ENCODE results near the gene GIT2. TPM values are rescaled to one million over a fixed set of nuclear protein-coding genes. Genes with fewer than 3 reads are reported as not detected.
"Not testable (repeated sequence)": the region's sequence is repeated elsewhere in the genome, so short reads cannot be mapped to it uniquely, and the experiment has no call there.

GIT2 gene
- total and polyA plus RNA-seq, 8 donors: 6.4 to 98.6 (median 39.2) TPM

- no peak overlapping the region for H3K4me3 ChIP-seq
- peaks cover 26 to 87% (median 78%) of the 10 kb centered on the region in 4 donors for H3K36me3 ChIP-seq
- no peak for DNase-seq
- TF ChIP-seq POLR2A (IDR thresholded peaks at IDR 0.05) (no peak), CTCF (IDR thresholded peaks at IDR 0.05) (no peak), EP300 (IDR thresholded peaks at IDR 0.05) (no peak), POLR2AphosphoS5 (IDR thresholded peaks at IDR 0.05) (no peak)
- H3K27me3 ChIP-seq: no peaks in the 10 kb centered on the region
- 69 to 88% (median 76%) methylated on average over 8 of the region's 8 CpGs for WGBS, 5 donors
- H3K4me1 ChIP-seq: peaks cover 0 to 51% (median 28%) of the 10 kb centered on the region in 4 donors
- peak overlapping the region in 3 of 5 donors; percentile 27 to 31 (median 29) for H3K27ac ChIP-seq
- intact Hi-C loops (cut with DNase I; ENCODE audit: low total_unique reads): no loop called here
- H3K9me3 ChIP-seq: no peaks in the 10 kb centered on the region
Measured at GRCh38 chr12:109988903-109989302, 7.3 kb downstream of the GIT2 start.

- Histone ChIP-seq H3K36me3 (peaks cover 28 to 93% (median 84%) of the 10 kb centered on the region in 4 donors), H3K27ac (peak overlapping the region in 1 of 5 donors; percentile 27), H3K9me3 (no peaks in the 10 kb centered on the region), H3K27me3 (no peaks in the 10 kb centered on the region), H3K4me3 (no peak overlapping the region), H3K4me1 (peaks cover 0 to 51% (median 26%) of the 10 kb centered on the region in 4 donors)
- 85 to 95% (median 93%) methylated on average over 10 of the region's 10 CpGs for WGBS, 5 donors
- TF ChIP-seq POLR2AphosphoS5 (IDR thresholded peaks at IDR 0.05) (no peak), EP300 (IDR thresholded peaks at IDR 0.05) (no peak), CTCF (IDR thresholded peaks at IDR 0.05) (no peak)
- intact Hi-C loops (cut with DNase I; ENCODE audit: low total_unique reads): no loop called here
- no peak for DNase-seq
Measured at GRCh38 chr12:109988274-109988673, 7.9 kb downstream of the GIT2 start.

- Histone ChIP-seq H3K9me3 (no peaks in the 10 kb centered on the region), H3K4me1 (peaks cover 0 to 48% (median 27%) of the 10 kb centered on the region in 4 donors), H3K36me3 (peaks cover 32 to 98% (median 91%) of the 10 kb centered on the region in 4 donors), H3K27me3 (no peaks in the 10 kb centered on the region), H3K27ac (no peak overlapping the region), H3K4me3 (no peak overlapping the region)
- WGBS, 5 donors: 84 to 91% (median 89%) methylated on average over 8 of the region's 8 CpGs
- intact Hi-C loops (cut with DNase I; ENCODE audit: low total_unique reads): no loop called here
- DNase-seq: no peak
- TF ChIP-seq CTCF (IDR thresholded peaks at IDR 0.05): no peak
Measured at GRCh38 chr12:109987615-109988014, 8.6 kb downstream of the GIT2 start.

- H3K27me3 ChIP-seq; intact Hi-C loops (cut with DNase I; ENCODE audit: low total_unique reads); DNase-seq; H3K27ac ChIP-seq; H3K9me3 ChIP-seq; H3K4me3 ChIP-seq: not testable (repeated sequence)
- 94 to 98% (median 97%) methylated on average over 16 of the region's 16 CpGs for WGBS, 5 donors
- H3K4me1 ChIP-seq: peaks cover 0 to 41% (median 25%) of the 10 kb centered on the region in 4 donors
- peaks cover 41 to 100% (median 99%) of the 10 kb centered on the region in 4 donors for H3K36me3 ChIP-seq
Measured at GRCh38 chr12:109986236-109986635, 9.9 kb downstream of the GIT2 start.

GRCh38 chr12:109983432-109984142, 12.6 kb downstream of the GIT2 start:
- TF ChIP-seq POLR2AphosphoS5 (IDR thresholded peaks at IDR 0.05): peak in 1 of 3 donors; percentile 59
- no peak for TF ChIP-seq POLR2A (IDR thresholded peaks at IDR 0.05)
- intact Hi-C loops (cut with DNase I; ENCODE audit: low total_unique reads): no loop called here
- H3K36me3 ChIP-seq: peaks cover 58 to 100% (median 100%) of the 10 kb centered on the region in 4 donors
- peak overlapping the region in 2 of 5 donors; percentile 51 to 70 for H3K27ac ChIP-seq
- H3K4me1 ChIP-seq: peaks cover 0 to 34% (median 13%) of the 10 kb centered on the region in 4 donors
- WGBS, 5 donors: 34 to 71% (median 58%) methylated on average over 8 of the region's 8 CpGs
- peak; percentile 24 to 33 for DNase-seq
- no peaks in the 10 kb centered on the region for H3K9me3 ChIP-seq
- H3K4me3 ChIP-seq: no peak overlapping the region
- H3K27me3 ChIP-seq: no peaks in the 10 kb centered on the region
